ENCODE results near the gene HEG1. TPM values are rescaled to one million over a fixed set of nuclear protein-coding genes. Genes with fewer than 3 reads are reported as not detected.

HEG1 gene
- total and polyA plus RNA-seq, 2 of the 13 experiments (the other 11 are each of a cell fraction or from before 2014, with no cell fraction given): 10.7 to 18.2 TPM

DNA sequence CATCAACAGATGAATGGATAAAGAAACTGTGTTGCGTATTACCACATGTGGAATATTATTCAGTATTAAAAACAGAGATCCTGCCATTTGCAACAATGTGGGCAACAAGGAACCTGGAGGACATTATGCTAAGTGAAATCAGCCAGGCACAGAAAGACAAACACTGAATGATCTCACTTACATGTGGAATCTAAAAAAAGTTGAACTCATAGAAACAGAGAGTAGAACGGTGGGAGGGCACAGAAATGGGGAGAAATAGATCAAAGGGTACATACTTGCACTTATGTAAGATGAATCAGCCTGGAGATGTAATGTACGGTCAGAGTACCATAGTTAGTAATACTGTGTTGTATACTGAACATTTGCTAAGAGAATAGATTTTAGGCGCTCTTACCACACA is 91.4 kb downstream of the HEG1 start (continued):
- TF ChIP-seq, protein P1, sequence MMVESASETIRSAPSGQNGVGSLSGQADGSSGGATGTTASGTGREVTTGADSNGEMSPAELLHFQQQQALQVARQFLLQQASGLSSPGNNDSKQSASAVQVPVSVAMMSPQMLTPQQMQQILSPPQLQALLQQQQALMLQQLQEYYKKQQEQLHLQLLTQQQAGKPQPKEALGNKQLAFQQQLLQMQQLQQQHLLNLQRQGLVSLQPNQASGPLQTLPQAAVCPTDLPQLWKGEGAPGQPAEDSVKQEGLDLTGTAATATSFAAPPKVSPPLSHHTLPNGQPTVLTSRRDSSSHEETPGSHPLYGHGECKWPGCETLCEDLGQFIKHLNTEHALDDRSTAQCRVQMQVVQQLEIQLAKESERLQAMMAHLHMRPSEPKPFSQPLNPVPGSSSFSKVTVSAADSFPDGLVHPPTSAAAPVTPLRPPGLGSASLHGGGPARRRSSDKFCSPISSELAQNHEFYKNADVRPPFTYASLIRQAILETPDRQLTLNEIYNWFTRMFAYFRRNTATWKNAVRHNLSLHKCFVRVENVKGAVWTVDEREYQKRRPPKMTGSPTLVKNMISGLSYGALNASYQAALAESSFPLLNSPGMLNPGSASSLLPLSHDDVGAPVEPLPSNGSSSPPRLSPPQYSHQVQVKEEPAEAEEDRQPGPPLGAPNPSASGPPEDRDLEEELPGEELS (CRISPR knock-in tag; IDR thresholded peaks at IDR 0.05): no peak
- TF ChIP-seq JUND (CRISPR knock-in tag; IDR thresholded peaks at IDR 0.05) (no peak), MTA3 (CRISPR knock-in tag; IDR thresholded peaks at IDR 0.05) (no peak), RCOR2 (CRISPR knock-in tag; IDR thresholded peaks at IDR 0.05) (no peak), ZSCAN22 (CRISPR knock-in tag; IDR thresholded peaks at IDR 0.05) (no peak)
- TF ChIP-seq, protein P2, sequence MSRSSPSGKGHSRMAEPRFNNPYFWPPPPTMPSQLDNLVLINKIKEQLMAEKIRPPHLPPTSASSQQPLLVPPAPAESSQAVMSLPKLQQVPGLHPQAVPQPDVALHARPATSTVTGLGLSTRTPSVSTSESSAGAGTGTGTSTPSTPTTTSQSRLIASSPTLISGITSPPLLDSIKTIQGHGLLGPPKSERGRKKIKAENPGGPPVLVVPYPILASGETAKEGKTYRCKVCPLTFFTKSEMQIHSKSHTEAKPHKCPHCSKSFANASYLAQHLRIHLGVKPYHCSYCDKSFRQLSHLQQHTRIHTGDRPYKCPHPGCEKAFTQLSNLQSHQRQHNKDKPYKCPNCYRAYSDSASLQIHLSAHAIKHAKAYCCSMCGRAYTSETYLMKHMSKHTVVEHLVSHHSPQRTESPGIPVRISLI (CRISPR knock-in tag; IDR thresholded peaks at IDR 0.05; ENCODE audit: borderline replicate concordance): peak; percentile 57; the same call in 1 of the 2 replicates

DNA sequence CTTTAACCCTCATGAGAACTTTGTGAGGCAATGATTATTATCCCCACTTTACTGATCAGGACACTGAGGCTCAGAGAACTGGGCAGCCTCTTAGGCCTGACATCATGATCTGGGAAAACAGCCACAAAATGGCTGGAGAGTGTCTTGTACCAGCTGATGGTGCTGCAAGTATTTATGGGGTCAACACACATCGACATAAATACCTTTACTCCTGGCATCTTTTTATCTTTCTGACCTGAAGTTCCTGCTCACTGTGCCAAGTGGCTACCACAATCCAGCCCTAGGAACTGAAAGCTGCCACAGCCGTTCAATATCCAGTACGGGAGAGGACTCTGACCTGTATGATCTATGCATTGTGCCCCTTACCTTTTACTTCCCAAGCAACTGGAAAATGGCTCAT is 92.0 kb downstream of the HEG1 start:
- Histone ChIP-seq H3K27me3 (ENCODE audit: control insufficient read depth in 1 of 2, insufficient read depth in 2 of 2, low read length in 2 of 2) (no peaks in the 10 kb centered on the region), H4K20me1 (ENCODE audit: insufficient read depth, low read length) (no peaks in the 10 kb centered on the region), H3K36me3 (replicated peaks in 1 of 2; ENCODE audit: control insufficient read depth in 1 of 2, insufficient read depth in 2 of 2, low read length in 2 of 2) (0 out of 5 replicates have a peak, but pooled peaks cover 0 to 1% of the 10 kb centered on the region in 2 experiments), H3K27ac (ENCODE audit: extremely low read length, insufficient read depth, low read length) (peak overlapping the region; percentile 50), H3K4me3 (replicated peaks in 1 of 3; ENCODE audit: insufficient read depth in 1 of 3, low read depth in 2 of 3, low read length in 3 of 3) (peak overlapping the region in 2 of 3 experiments; percentile 7 to 18; a peak in 1 of 6 replicates), H2AFZ (ENCODE audit: low read length) (peak overlapping the region; percentile 7), H3K4me1 (ENCODE audit: insufficient read depth, low read length) (peaks cover 38% of the 10 kb centered on the region), H3K9ac (ENCODE audit: insufficient read depth, low read depth, low read length) (0 out of 2 replicates have a peak overlapping the region, but pooled peaks have one; percentile 16), H3K79me2 (ENCODE audit: insufficient read depth, low read length) (no peaks in the 10 kb centered on the region), H3K4me2 (ENCODE audit: low read depth, low read length) (peak overlapping the region; percentile 58), H3K9me3 (ENCODE audit: low read length) (no peaks in the 10 kb centered on the region)
- in situ Hi-C loops (cut with HindIII; ENCODE audit: extremely low pct_ligation_motif_present, low pct_unique_long_range_greater_than_20kb): no loop called here
- ChIA-PET CTCF (ENCODE audit: low intra/inter-chr PET ratio, low total read pairs) (no interaction called here), POLR2A (no interaction called here)
- 0% methylated on average over 3 of the region's 3 CpGs for WGBS (ENCODE audit: low lambda C conversion rate)
- FAIRE-seq (peak; percentile 34), ATAC-seq (peak; percentile 82), DNase-seq (ENCODE audit: low spot score) (peak; percentile 37)
- BruUV-seq (replicated peaks): no TSS peak
- intact Hi-C loops (cut with micrococcal nuclease; ENCODE audit: unreplicated experiment): no loop called here
- TF ChIP-seq ZBTB42 (CRISPR knock-in tag; IDR thresholded peaks at IDR 0.05): no peak
- 0 out of 2 replicates have a peak, but pooled peaks have one; percentile 29 for TF ChIP-seq CCDC6 (CRISPR knock-in tag; IDR thresholded peaks at IDR 0.05)
- no peak for TF ChIP-seq JDP2 (CRISPR knock-in tag; IDR thresholded peaks at IDR 0.05; ENCODE audit: borderline replicate concordance)
- TF ChIP-seq ZNF160 (CRISPR knock-in tag; IDR thresholded peaks at IDR 0.05): 0 out of 2 replicates have a peak, but pooled peaks have one; percentile 20
- TF ChIP-seq, protein P3, sequence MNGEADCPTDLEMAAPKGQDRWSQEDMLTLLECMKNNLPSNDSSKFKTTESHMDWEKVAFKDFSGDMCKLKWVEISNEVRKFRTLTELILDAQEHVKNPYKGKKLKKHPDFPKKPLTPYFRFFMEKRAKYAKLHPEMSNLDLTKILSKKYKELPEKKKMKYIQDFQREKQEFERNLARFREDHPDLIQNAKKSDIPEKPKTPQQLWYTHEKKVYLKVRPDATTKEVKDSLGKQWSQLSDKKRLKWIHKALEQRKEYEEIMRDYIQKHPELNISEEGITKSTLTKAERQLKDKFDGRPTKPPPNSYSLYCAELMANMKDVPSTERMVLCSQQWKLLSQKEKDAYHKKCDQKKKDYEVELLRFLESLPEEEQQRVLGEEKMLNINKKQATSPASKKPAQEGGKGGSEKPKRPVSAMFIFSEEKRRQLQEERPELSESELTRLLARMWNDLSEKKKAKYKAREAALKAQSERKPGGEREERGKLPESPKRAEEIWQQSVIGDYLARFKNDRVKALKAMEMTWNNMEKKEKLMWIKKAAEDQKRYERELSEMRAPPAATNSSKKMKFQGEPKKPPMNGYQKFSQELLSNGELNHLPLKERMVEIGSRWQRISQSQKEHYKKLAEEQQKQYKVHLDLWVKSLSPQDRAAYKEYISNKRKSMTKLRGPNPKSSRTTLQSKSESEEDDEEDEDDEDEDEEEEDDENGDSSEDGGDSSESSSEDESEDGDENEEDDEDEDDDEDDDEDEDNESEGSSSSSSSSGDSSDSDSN (CRISPR knock-in tag; IDR thresholded peaks at IDR 0.05): no peak
- TF ChIP-seq STAT5B (CRISPR knock-in tag; IDR thresholded peaks at IDR 0.05): no peak
- no peak for TF ChIP-seq NR2F6 (IDR thresholded peaks at IDR 0.05)
- no peak for TF ChIP-seq NR2F6 (CRISPR knock-in tag; IDR thresholded peaks at IDR 0.05)
- TF ChIP-seq, protein P4, sequence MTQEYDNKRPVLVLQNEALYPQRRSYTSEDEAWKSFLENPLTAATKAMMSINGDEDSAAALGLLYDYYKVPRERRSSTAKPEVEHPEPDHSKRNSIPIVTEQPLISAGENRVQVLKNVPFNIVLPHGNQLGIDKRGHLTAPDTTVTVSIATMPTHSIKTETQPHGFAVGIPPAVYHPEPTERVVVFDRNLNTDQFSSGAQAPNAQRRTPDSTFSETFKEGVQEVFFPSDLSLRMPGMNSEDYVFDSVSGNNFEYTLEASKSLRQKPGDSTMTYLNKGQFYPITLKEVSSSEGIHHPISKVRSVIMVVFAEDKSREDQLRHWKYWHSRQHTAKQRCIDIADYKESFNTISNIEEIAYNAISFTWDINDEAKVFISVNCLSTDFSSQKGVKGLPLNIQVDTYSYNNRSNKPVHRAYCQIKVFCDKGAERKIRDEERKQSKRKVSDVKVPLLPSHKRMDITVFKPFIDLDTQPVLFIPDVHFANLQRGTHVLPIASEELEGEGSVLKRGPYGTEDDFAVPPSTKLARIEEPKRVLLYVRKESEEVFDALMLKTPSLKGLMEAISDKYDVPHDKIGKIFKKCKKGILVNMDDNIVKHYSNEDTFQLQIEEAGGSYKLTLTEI (CRISPR knock-in tag; conservative IDR thresholded peaks at IDR 0.05): no peak
- no peak for TF ChIP-seq ZNF550 (CRISPR knock-in tag; IDR thresholded peaks at IDR 0.05; ENCODE audit: borderline replicate concordance)
- no peak for TF ChIP-seq RELA (CRISPR knock-in tag; IDR thresholded peaks at IDR 0.05)

Data from HepG2 (cell line).